ENCODE measurements around the gene TRIM7. TPM values are rescaled to one million over a fixed set of nuclear protein-coding genes. Genes with fewer than 3 reads are reported as not detected.

The TRIM7 gene
- polyA plus RNA-seq, 1 donor from 2014 or later, result 2.1 TPM

DNA sequence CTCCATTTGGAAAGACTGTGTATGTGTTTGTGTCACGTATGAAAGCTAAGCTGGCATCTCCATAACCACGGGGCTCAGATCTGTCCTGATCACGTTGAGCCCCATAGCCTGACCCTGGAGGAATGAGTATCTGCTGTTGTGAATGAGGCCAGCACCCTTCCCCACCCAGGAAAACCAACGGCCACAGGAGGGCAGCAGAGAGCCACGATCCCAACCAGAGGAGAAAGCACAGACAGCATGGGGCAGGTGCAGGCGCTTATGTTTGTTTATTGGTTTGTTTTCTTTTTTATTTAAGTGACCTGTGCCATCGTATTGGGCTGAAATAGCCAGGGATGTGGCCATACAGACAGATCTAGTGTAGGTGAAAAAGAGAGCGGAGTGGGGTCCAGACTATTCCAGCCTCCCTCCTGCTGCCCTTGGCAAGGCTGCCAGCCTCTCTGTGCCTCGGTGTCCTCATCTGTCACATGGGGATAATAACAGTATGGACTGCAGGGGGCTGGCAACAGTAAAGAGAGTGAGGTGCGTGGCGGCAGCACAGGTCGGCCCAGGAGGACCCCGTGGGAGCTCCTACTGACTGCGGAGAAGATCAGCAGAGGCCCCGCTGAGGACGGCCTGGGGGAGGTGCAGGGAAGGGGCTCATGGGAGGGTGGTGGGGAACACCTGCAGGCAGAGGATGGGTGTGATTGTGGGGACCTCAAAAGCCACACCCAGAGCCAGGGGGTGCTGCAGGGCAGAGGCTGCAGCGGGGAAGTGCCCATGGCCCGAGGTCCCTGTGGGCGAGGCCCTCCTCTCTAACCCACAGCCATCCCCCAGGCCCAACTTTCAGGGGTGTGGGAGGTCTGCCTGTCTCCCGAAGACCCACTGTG is 45.5 kb downstream of the TRIM7 start:
- Histone ChIP-seq H3K4me3 (ENCODE audit: low read length) (no peak overlapping the region), H4K20me1 (ENCODE audit: insufficient read depth) (no peaks in the 10 kb centered on the region), H3K27me3 (ENCODE audit: insufficient read depth, low read depth, low read length) (peaks cover 13% of the 10 kb centered on the region), H3K9me3 (ENCODE audit: low read length) (no peaks in the 10 kb centered on the region), H2AFZ (ENCODE audit: low read depth, low read length) (no peak overlapping the region), H3K79me2 (replicated peaks; ENCODE audit: insufficient read depth, low read length) (no peaks in the 10 kb centered on the region), H3K4me2 (ENCODE audit: low read length) (no peak overlapping the region), H3F3A (ENCODE audit: insufficient read depth, low read length, poor library complexity, severe bottlenecking) (no peaks in the 10 kb centered on the region), H3K36me3 (ENCODE audit: insufficient read depth, low read length) (no peaks in the 10 kb centered on the region), H3K9ac (ENCODE audit: low read length) (no peak overlapping the region), H3K27ac (ENCODE audit: low read length) (no peak overlapping the region), H3K9me2 (ENCODE audit: insufficient read depth, low read length) (no peaks in the 10 kb centered on the region)
- TF ChIP-seq, protein P1, sequence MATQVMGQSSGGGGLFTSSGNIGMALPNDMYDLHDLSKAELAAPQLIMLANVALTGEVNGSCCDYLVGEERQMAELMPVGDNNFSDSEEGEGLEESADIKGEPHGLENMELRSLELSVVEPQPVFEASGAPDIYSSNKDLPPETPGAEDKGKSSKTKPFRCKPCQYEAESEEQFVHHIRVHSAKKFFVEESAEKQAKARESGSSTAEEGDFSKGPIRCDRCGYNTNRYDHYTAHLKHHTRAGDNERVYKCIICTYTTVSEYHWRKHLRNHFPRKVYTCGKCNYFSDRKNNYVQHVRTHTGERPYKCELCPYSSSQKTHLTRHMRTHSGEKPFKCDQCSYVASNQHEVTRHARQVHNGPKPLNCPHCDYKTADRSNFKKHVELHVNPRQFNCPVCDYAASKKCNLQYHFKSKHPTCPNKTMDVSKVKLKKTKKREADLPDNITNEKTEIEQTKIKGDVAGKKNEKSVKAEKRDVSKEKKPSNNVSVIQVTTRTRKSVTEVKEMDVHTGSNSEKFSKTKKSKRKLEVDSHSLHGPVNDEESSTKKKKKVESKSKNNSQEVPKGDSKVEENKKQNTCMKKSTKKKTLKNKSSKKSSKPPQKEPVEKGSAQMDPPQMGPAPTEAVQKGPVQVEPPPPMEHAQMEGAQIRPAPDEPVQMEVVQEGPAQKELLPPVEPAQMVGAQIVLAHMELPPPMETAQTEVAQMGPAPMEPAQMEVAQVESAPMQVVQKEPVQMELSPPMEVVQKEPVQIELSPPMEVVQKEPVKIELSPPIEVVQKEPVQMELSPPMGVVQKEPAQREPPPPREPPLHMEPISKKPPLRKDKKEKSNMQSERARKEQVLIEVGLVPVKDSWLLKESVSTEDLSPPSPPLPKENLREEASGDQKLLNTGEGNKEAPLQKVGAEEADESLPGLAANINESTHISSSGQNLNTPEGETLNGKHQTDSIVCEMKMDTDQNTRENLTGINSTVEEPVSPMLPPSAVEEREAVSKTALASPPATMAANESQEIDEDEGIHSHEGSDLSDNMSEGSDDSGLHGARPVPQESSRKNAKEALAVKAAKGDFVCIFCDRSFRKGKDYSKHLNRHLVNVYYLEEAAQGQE (IDR thresholded peaks at IDR 0.05; ENCODE audit: borderline replicate concordance), result no peak
- TF ChIP-seq RAD21 (conservative IDR thresholded peaks at IDR 0.05) (peak; percentile 83), SMC3 (conservative IDR thresholded peaks at IDR 0.05; ENCODE audit: poor library complexity) (peak; percentile 75)
- TF ChIP-seq, protein P2, sequence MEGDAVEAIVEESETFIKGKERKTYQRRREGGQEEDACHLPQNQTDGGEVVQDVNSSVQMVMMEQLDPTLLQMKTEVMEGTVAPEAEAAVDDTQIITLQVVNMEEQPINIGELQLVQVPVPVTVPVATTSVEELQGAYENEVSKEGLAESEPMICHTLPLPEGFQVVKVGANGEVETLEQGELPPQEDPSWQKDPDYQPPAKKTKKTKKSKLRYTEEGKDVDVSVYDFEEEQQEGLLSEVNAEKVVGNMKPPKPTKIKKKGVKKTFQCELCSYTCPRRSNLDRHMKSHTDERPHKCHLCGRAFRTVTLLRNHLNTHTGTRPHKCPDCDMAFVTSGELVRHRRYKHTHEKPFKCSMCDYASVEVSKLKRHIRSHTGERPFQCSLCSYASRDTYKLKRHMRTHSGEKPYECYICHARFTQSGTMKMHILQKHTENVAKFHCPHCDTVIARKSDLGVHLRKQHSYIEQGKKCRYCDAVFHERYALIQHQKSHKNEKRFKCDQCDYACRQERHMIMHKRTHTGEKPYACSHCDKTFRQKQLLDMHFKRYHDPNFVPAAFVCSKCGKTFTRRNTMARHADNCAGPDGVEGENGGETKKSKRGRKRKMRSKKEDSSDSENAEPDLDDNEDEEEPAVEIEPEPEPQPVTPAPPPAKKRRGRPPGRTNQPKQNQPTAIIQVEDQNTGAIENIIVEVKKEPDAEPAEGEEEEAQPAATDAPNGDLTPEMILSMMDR (IDR thresholded peaks at IDR 0.05; ENCODE audit: poor library complexity, severe bottlenecking), result peak; percentile 83

DNA sequence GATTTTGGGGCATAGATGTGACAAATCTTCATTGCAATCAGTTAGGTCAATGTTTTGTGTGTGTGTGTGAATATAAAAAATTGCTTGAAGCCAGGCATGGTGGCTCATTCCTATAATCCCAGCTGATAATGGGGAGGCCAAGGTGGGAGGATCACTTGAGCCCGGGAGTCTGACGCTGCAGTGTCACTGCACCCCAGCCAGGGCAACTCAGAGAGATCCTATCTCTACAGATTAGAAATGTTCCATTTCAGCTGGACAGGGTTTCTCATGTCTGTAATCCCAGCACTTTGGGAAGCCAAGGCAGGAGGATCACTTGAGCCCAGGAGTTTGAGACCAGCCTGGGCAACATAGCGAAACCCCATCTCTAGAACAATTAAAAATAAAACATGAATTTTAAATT is 46.1 kb downstream of the TRIM7 start:
- H3K9me3 ChIP-seq (ENCODE audit: low read length), result no peaks in the 10 kb centered on the region
- TF ChIP-seq MXI1 (conservative IDR thresholded peaks at IDR 0.05; ENCODE audit: poor library complexity, severe bottlenecking) (no peak), EZH2 (IDR thresholded peaks at IDR 0.05; ENCODE audit: borderline replicate concordance, insufficient read depth, low read length, poor library complexity, severe bottlenecking) (no peak), EP300 (conservative IDR thresholded peaks at IDR 0.05; ENCODE audit: poor library complexity, severe bottlenecking) (no peak), TAF1 (IDR thresholded peaks at IDR 0.05; ENCODE audit: low read depth) (no peak), POLR2AphosphoS5 (IDR thresholded peaks at IDR 0.05) (no peak), RAD21 (conservative IDR thresholded peaks at IDR 0.05) (no peak), SMC3 (conservative IDR thresholded peaks at IDR 0.05; ENCODE audit: poor library complexity) (no peak)
- TF ChIP-seq, protein P2 (IDR thresholded peaks at IDR 0.05; ENCODE audit: poor library complexity, severe bottlenecking), result no peak
- TF ChIP-seq, protein P1 (IDR thresholded peaks at IDR 0.05; ENCODE audit: borderline replicate concordance), result no peak
- no peaks in the 10 kb centered on the region for H3K79me2 ChIP-seq (replicated peaks; ENCODE audit: insufficient read depth, low read length)
- H3K9ac ChIP-seq (ENCODE audit: low read length), result no peak overlapping the region
- no peaks in the 10 kb centered on the region for H4K20me1 ChIP-seq (ENCODE audit: insufficient read depth)
- H3K4me3 ChIP-seq (ENCODE audit: low read length), result no peak overlapping the region
- H3K27me3 ChIP-seq (ENCODE audit: insufficient read depth, low read depth, low read length), result peaks cover 9% of the 10 kb centered on the region
- H2AFZ ChIP-seq (ENCODE audit: low read depth, low read length), result no peak overlapping the region
- no peaks in the 10 kb centered on the region for H3K36me3 ChIP-seq (ENCODE audit: insufficient read depth, low read length)
- H3K27ac ChIP-seq (ENCODE audit: low read length), result no peak overlapping the region
- H3F3A ChIP-seq (ENCODE audit: insufficient read depth, low read length, poor library complexity, severe bottlenecking), result no peaks in the 10 kb centered on the region
- no peak overlapping the region for H3K4me2 ChIP-seq (ENCODE audit: low read length)
- H3K9me2 ChIP-seq (ENCODE audit: insufficient read depth, low read length), result no peaks in the 10 kb centered on the region

Measured in neural cell (in vitro differentiated cells).